Measurements from ENCODE around the gene ATG16L1.

- TF ChIP-seq CTCF (IDR thresholded peaks at IDR 0.05) (no peak), SIN3A (IDR thresholded peaks at IDR 0.05; ENCODE audit: borderline replicate concordance, insufficient read depth, low read depth, low read length) (no peak), REST (IDR thresholded peaks at IDR 0.05; ENCODE audit: insufficient read depth in 1 of 2, low read depth in 2 of 2, low read length in 1 of 2) (no peak)
These were observed 73.8 kb downstream of the ATG16L1 start for GRCh38 chr2:233325256-233325655.
